CD14-positive monocyte (primary cell): ENCODE data around the gene COMMD1. TPM values are rescaled to one million over a fixed set of nuclear protein-coding genes. Genes with fewer than 3 reads are reported as not detected.

Experiments used
- DNase-seq, 3 donors: peaks; one replicate each; pipeline ENCODE4 v3.0.0-alpha.2; 2011 to 2022
- H2AFZ ChIP-seq: 2 replicates; pipeline ENCODE4 v1.6.0; 2012; ENCODE audit warnings: mild to moderate bottlenecking, low read depth, low read length, inconsistent platforms; ENCODE audit not compliant: insufficient read depth, poor library complexity, severe bottlenecking
- H3K27ac ChIP-seq, 2 donors: 1 replicate in 1 of 2; 2 replicates in 1 of 2; pipeline ENCODE4 v1.5.1; 2012 to 2013; ENCODE audit warnings: low read length in 2 of 2, control low read depth in 1 of 2, inconsistent platforms in 1 of 2, low read depth in 1 of 2, mild to moderate bottlenecking in 1 of 2
- H3K27me3 ChIP-seq, 2 donors: one replicate each; pipeline versions ENCODE4 v1.6.0 to v1.6.1; 2011 to 2013; ENCODE audit warnings: low read length in 2 of 2; ENCODE audit not compliant: control insufficient read depth in 2 of 2, insufficient read depth in 2 of 2
- H3K36me3 ChIP-seq, 2 donors: replicated peaks in 1 of 2; 1 replicate in 1 of 2; 2 replicates in 1 of 2; pipeline versions ENCODE4 v1.5.1 to v1.6.1; 2012 to 2013; ENCODE audit warnings: low read length in 2 of 2, control low read depth in 1 of 2, inconsistent platforms in 1 of 2, mild to moderate bottlenecking in 1 of 2; ENCODE audit not compliant: insufficient read depth in 2 of 2, control insufficient read depth in 1 of 2
- H3K4me1 ChIP-seq, 2 donors: 1 replicate in 1 of 2; 2 replicates in 1 of 2; pipeline versions ENCODE4 v1.5.1 to v1.6.1; 2012 to 2013; ENCODE audit warnings: low read length in 2 of 2, control low read depth in 1 of 2, inconsistent platforms in 1 of 2, mild to moderate bottlenecking in 1 of 2, moderate library complexity in 1 of 2; ENCODE audit not compliant: insufficient read depth in 2 of 2, control insufficient read depth in 1 of 2
- H3K4me2 ChIP-seq: replicated peaks from 2 replicates; pipeline ENCODE3; 2012; ENCODE audit warnings: low read length, moderate library complexity, mild to moderate bottlenecking; ENCODE audit not compliant: poor library complexity, severe bottlenecking; ENCODE audit errors: extremely low read depth
- H3K4me3 ChIP-seq, 3 experiments: fragments of 200-600 bp in 1 of 3; sonication (generic) in 1 of 3; replicated peaks in 1 of 3; 1 replicate in 2 of 3; 2 replicates in 1 of 3; pipeline ENCODE4 v1.5.1; 2011 to 2013; ENCODE audit warnings: low read length in 3 of 3, mild to moderate bottlenecking in 3 of 3, control low read depth in 2 of 3, low read depth in 2 of 3, inconsistent platforms in 1 of 3, moderate library complexity in 1 of 3
- H3K79me2 ChIP-seq: 2 replicates; pipeline ENCODE4 v1.6.0; 2012; ENCODE audit warnings: mild to moderate bottlenecking, control low read depth, inconsistent platforms, low read length, moderate library complexity; ENCODE audit not compliant: insufficient read depth
- H3K9ac ChIP-seq: 2 replicates; pipeline ENCODE4 v1.6.0; 2017; ENCODE audit warnings: low read length, mild to moderate bottlenecking; ENCODE audit not compliant: insufficient read depth, poor library complexity, severe bottlenecking
- H3K9me3 ChIP-seq, 2 donors: replicated peaks in 1 of 2; 1 replicate in 1 of 2; 2 replicates in 1 of 2; pipeline versions ENCODE4 v1.5.1 to v1.6.1; 2012 to 2013; ENCODE audit warnings: low read length in 2 of 2, control low read depth in 1 of 2; ENCODE audit not compliant: control insufficient read depth in 1 of 2, insufficient read depth in 1 of 2
- H4K20me1 ChIP-seq: 2 replicates; pipeline ENCODE4 v1.6.0; 2012; ENCODE audit warnings: mild to moderate bottlenecking, low read length, control low read depth, moderate library complexity; ENCODE audit not compliant: insufficient read depth
- H3K27ac Mint-ChIP-seq, 7 donors: one replicate each; pipeline ENCODE4 v1.8.0; 2020; ENCODE audit warnings: mild to moderate bottlenecking in 7 of 7, mixed read lengths in 7 of 7, moderate library complexity in 6 of 7, inconsistent platforms in 2 of 7
- H3K27me3 Mint-ChIP-seq, 3 donors: one replicate each; pipeline ENCODE4 v1.8.0; 2021 to 2022; ENCODE audit warnings: low read depth in 3 of 3, mild to moderate bottlenecking in 3 of 3, mixed read lengths in 3 of 3, moderate library complexity in 3 of 3, inconsistent platforms in 1 of 3
- H3K36me3 Mint-ChIP-seq, 2 donors: one replicate each; pipeline ENCODE4 v1.8.0; 2020; ENCODE audit warnings: mixed read lengths in 2 of 2, inconsistent platforms in 1 of 2, mild to moderate bottlenecking in 1 of 2
- H3K4me1 Mint-ChIP-seq: one replicate; pipeline ENCODE4 v1.8.0; 2020; ENCODE audit warnings: mild to moderate bottlenecking, mixed read lengths
- H3K4me3 Mint-ChIP-seq, 2 donors: one replicate each; pipeline ENCODE4 v1.8.0; 2020; ENCODE audit warnings: mild to moderate bottlenecking in 2 of 2, mixed read lengths in 2 of 2, moderate library complexity in 1 of 2
- H3K9me3 Mint-ChIP-seq, 7 donors: one replicate each; pipeline ENCODE4 v1.8.0; 2020 to 2022; ENCODE audit warnings: mixed read lengths in 7 of 7, mild to moderate bottlenecking in 6 of 7, moderate library complexity in 6 of 7, inconsistent platforms in 2 of 7
- CTCF ChIP-seq: fragments of 200-600 bp; IDR thresholded peaks from one replicate; pipeline ENCODE4 v1.8.0; 2022; ENCODE audit warnings: antibody characterized with exemption, mild to moderate bottlenecking
- WGBS: methylation state at CpG from one replicate; pipeline ENCODE4 v1.1.5; 2013; ENCODE audit warnings: missing lambda C conversion rate; ENCODE audit not compliant: insufficient coverage; 5-methylcytosine and 5-hydroxymethylcytosine counted together
- intact Hi-C, 2 donors: fragments of 100-400 bp; cut with micrococcal nuclease; formaldehyde crosslinking; loops; one replicate each; pipeline versions ENCODE4 v1.15.0 to v1.15.1; 2023
- polyA plus RNA-seq, 3 donors: library from polyadenylated mRNA; depleted of rRNA in 1 of 3; unstranded in 2 of 3; stranded (reverse) in 1 of 3; fragments of 300-500 nt in 2 of 3; fragments of >200 nt in 1 of 3; fragmentation: Illumina TruSeq in 2 of 3; gene quantifications; 1 replicate in 2 of 3; 2 replicates in 1 of 3; pipeline ENCODE4 v1.2.3, GENCODE V29; 2012 to 2021

COMMD1 gene
- polyA plus RNA-seq, 3 donors: 25.2 to 82.1 (median 70.7) TPM

GRCh38 chr2:62150597-62151305 lies 245.3 kb downstream of the COMMD1 start:
- Histone ChIP-seq H3K79me2 (no peaks in the 10 kb centered on the region), H2AFZ (no peak overlapping the region), H3K9me3 (peaks cover 0 to 3% of the 10 kb centered on the region in 2 donors), H3K36me3 (no peaks in the 10 kb centered on the region), H3K27ac (no peak overlapping the region), H3K27me3 (no peaks in the 10 kb centered on the region), H3K4me3 (no peak overlapping the region), H3K9ac (no peak overlapping the region), H4K20me1 (no peaks in the 10 kb centered on the region), H3K4me1 (peaks cover 16 to 20% of the 10 kb centered on the region in 2 donors), H3K4me2 (no peak overlapping the region)
- H3K4me3 Mint-ChIP-seq: no peak overlapping the region
- no CpG with 5 or more reads among the region's 6 CpGs for WGBS
- TF ChIP-seq CTCF: no peak
- peaks cover 0 to 8% (median 0%) of the 10 kb centered on the region in 7 donors for H3K9me3 Mint-ChIP-seq
- H3K27ac Mint-ChIP-seq: no peak overlapping the region
- no peaks in the 10 kb centered on the region for H3K27me3 Mint-ChIP-seq
- peaks cover 0 to 6% of the 10 kb centered on the region in 2 donors for H3K36me3 Mint-ChIP-seq
- no peak for DNase-seq
- H3K4me1 Mint-ChIP-seq: peaks cover 30% of the 10 kb centered on the region
- intact Hi-C loops: no loop called here

- Histone ChIP-seq H3K9me3 (peaks cover 0 to 4% of the 10 kb centered on the region in 2 donors), H3K9ac (no peak overlapping the region), H3K36me3 (no peaks in the 10 kb centered on the region), H3K4me3 (no peak overlapping the region), H3K27me3 (no peaks in the 10 kb centered on the region), H3K4me1 (peaks cover 16 to 18% of the 10 kb centered on the region in 2 donors), H4K20me1 (no peaks in the 10 kb centered on the region), H3K27ac (no peak overlapping the region), H3K79me2 (no peaks in the 10 kb centered on the region), H3K4me2 (no peak overlapping the region), H2AFZ (no peak overlapping the region)
- TF ChIP-seq CTCF: no peak
- H3K4me1 Mint-ChIP-seq: peaks cover 28% of the 10 kb centered on the region
- intact Hi-C loops: no loop called here
- no peak for DNase-seq
- no CpG with 5 or more reads among the region's 4 CpGs for WGBS
- H3K27ac Mint-ChIP-seq: no peak overlapping the region
- no peak overlapping the region for H3K4me3 Mint-ChIP-seq
- H3K36me3 Mint-ChIP-seq: peaks cover 0 to 6% of the 10 kb centered on the region in 2 donors
- peaks cover 0 to 9% (median 2%) of the 10 kb centered on the region in 7 donors for H3K9me3 Mint-ChIP-seq
- no peaks in the 10 kb centered on the region for H3K27me3 Mint-ChIP-seq
Observed at GRCh38 chr2:62151306-62151638, 245.8 kb downstream of the COMMD1 start.
